GM10266 (cell line): Measurements from ENCODE around the gene CDH23.
A peak's percentile ranks its signal among the peaks of the same experiment; 100 is the strongest.

Source experiments
- DNase-seq: peaks from one replicate; pipeline ENCODE4 v3.0.0; 2012; ENCODE audit errors: extremely low spot score
- TF ChIP-seq, protein P1 (sequence below): IDR thresholded peaks from 2 replicates; pipeline ENCODE4 v1.5.1; 2012; ENCODE audit warnings: mild to moderate bottlenecking, low read depth; ENCODE audit not compliant: control insufficient read depth, insufficient read depth; ENCODE audit errors: missing control alignments

CDH23 gene

DNA sequence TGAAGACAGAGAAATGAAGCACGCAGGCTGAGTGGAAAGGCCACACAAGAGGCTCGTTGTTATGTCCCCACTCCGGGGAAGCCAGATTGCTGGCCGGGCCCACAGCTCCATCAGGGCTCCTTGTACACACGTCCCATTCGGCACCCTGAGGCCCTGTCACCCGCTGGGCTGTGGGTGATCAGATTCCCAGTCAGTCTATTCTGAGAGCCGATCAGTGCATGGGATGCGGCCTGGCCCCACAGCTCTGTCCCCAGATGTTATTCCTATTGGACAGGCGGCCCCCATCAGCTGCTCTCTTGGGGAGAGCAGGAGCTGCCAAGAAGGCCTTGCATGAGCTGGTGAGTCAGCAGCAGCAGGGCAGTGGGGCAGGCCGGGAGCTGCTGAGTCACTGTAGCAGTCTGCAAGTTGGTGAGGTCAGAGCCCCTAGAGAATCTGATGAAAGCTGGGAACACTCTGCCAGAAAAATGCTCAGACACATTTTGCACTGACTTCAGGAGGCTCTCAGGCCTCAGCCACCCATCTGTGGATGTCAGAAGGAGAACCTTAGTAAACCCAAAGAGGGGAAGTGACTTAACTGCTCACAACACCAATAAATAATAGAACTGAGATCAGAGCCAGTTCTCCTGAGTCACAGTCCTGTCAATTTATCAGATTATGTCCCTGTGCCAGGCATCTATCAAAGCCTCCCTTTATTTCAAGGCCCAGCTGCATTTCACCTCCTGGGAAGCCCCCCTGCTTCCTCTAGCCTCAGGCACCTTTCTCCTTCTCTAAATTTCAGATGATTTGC lies 463.7 kb downstream of the CDH23 start:
- TF ChIP-seq, protein P1, sequence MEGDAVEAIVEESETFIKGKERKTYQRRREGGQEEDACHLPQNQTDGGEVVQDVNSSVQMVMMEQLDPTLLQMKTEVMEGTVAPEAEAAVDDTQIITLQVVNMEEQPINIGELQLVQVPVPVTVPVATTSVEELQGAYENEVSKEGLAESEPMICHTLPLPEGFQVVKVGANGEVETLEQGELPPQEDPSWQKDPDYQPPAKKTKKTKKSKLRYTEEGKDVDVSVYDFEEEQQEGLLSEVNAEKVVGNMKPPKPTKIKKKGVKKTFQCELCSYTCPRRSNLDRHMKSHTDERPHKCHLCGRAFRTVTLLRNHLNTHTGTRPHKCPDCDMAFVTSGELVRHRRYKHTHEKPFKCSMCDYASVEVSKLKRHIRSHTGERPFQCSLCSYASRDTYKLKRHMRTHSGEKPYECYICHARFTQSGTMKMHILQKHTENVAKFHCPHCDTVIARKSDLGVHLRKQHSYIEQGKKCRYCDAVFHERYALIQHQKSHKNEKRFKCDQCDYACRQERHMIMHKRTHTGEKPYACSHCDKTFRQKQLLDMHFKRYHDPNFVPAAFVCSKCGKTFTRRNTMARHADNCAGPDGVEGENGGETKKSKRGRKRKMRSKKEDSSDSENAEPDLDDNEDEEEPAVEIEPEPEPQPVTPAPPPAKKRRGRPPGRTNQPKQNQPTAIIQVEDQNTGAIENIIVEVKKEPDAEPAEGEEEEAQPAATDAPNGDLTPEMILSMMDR, result no peak
- DNase-seq, result peak; percentile 45

DNA sequence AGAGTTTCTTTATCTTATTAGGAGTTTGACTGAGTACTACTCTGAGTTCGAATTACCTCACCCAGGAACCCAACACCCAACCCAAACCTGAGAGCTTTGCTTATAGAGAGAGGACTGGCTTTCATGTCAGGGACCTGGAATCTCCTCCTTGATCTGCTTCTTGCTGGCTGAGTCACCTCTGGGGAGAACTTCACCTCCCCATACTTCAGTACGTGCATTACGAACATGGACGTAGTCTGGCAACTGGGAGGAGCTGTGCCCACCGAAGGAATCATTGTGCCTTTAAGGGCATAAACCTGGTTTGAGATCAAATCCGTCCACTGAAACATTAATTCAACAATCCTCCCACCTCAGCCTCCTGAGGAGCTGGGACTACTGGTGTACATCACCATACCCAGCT lies 466.5 kb downstream of the CDH23 start:
- TF ChIP-seq, protein P1, result no peak
- no peak for DNase-seq

DNA sequence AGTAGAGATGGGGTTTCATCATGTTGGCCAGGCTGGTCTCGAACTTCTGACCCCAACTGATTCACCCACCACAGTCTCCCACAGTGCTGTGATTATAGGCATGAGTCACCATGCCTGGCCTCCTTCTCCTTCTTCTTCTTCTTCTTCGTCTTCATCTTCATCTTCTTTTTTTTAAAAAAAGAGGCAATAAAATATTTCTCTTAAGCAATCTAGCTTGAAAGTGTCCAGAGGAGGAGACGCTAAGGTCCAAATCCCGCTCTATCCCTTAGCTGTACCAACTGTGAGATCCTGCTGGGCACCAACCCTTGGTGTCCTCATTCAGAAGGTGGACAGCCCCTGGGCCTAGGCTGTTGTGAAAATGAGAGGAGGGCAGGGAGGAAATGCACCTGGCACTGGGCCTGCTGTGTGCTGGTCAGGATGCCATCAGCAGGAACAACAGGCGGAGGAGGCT lies 468.2 kb downstream of the CDH23 start:
- TF ChIP-seq, protein P1, result no peak
- DNase-seq, result no peak
